Thyroid gland (tissue), 4 donors: ENCODE measurements around the gene TMEM145. TPM values are rescaled to one million over a fixed set of nuclear protein-coding genes. Genes with fewer than 3 reads are reported as not detected.

Experiments
- DNase-seq, 2 donors: peaks; one replicate each; pipeline ENCODE4 v3.0.0-alpha.2; 2019
- H3K27ac ChIP-seq, 3 donors: fragments of 200-600 bp; sonication (generic); 1 replicate in 2 of 3; 2 replicates in 1 of 3; pipeline ENCODE4 v1.5.1; 2016 to 2019; ENCODE audit warnings: mild to moderate bottlenecking in 1 of 3, moderate library complexity in 1 of 3
- H3K27me3 ChIP-seq: fragments of 200-600 bp; sonication (generic); one replicate; pipeline ENCODE4 v1.5.1; 2019
- H3K36me3 ChIP-seq, 2 donors: fragments of 200-600 bp; sonication (generic); one replicate each; pipeline ENCODE4 v1.5.1; 2016 to 2019
- H3K4me1 ChIP-seq, 2 donors: fragments of 200-600 bp; sonication (generic); one replicate each; pipeline ENCODE4 v1.5.1; 2017 to 2019
- H3K4me3 ChIP-seq, 3 donors: fragments of 200-600 bp; sonication (generic); replicated peaks in 1 of 3; 1 replicate in 2 of 3; 2 replicates in 1 of 3; pipeline ENCODE4 v1.5.1; 2016; ENCODE audit warnings: mild to moderate bottlenecking in 1 of 3
- H3K9me3 ChIP-seq: fragments of 200-600 bp; sonication (generic); one replicate; pipeline ENCODE4 v1.5.1; 2017
- POLR2A ChIP-seq, 2 donors: fragments of 450-650 bp; IDR thresholded peaks; one replicate each; pipeline ENCODE4 v1.6.1; 2017; ENCODE audit warnings: antibody characterized with exemption in 2 of 2, mild to moderate bottlenecking in 2 of 2, moderate library complexity in 1 of 2
- WGBS, 2 donors: methylation state at CpG; one replicate each; pipeline ENCODE4 v1.1.5; 2017; 5-methylcytosine and 5-hydroxymethylcytosine counted together
- intact Hi-C: fragments of 100-400 bp; cut with DNase I; formaldehyde crosslinking; loops from one replicate; pipeline ENCODE4 v1.15.1; 2023
- total RNA-seq, 4 donors: library from RNA; depleted of rRNA; stranded (reverse); fragments of >200 nt; gene quantifications; one replicate each; pipeline ENCODE4 v1.2.3, GENCODE V29; 2016
- TF ChIP-seq, protein P1 (sequence below), 6 experiments: fragments of 200-600 bp in 3 of 6; fragments of 450-650 bp in 3 of 6; sonication (generic) in 3 of 6; IDR thresholded peaks; one replicate each; pipeline ENCODE4 v1.5.1; 2016 to 2019; ENCODE audit warnings: antibody characterized with exemption in 6 of 6, mild to moderate bottlenecking in 2 of 6, inconsistent platforms in 1 of 6, moderate library complexity in 1 of 6

Gene TMEM145
- total RNA-seq, 4 donors from 2014 or later: 2.8 TPM; not detected in 3

DNA sequence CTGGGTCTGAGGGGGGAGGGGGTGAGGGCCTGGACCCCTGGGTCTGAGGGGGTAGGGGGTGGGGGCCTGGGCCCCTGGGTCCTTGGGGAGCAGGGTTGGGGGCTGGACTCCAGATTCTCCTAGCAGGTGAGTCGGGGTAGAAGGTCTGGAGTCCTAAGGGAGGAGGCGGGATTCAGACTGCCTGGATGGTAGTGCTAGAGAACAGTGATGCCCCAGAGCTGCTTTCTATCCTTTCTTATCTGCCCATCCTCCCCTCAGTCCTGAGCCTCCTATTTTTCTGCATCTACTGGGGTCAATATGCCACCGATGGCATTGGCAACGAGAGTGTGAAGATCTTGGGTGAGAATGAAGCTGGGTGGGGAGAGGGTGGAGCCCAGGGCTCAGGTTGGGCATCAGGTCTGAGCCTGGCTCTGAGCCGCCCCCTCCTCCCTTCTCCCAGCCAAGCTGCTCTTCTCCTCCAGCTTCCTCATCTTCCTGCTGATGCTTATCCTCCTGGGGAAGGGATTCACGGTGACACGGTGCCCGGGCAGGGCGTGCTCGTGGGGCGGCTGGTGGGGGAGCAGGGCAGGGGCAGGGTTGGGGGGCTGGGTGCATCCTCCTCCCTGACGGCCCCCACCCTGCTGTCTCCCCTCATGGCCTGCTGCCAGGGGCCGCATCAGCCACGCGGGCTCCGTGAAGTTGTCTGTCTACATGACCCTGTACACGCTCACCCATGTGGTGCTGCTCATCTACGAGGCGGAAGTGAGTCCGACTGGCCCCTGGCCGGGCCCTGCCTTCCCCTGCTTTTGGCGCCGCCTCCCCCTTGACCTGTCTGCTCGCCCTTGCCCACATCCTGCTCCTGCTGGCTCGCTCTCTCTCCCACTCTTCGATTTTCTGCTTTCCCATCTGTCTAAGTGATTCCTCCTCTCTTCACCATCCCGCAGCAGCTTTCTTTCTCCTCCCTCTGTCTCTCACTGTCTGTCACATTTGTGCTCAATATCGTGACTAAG is 3.4 kb downstream of the TMEM145 start:
- H3K27ac ChIP-seq: no peak overlapping the region
- no peak for DNase-seq
- 34 to 37% methylated on average over 25 to 28 of the region's 28 CpGs for WGBS, 2 donors
- H3K4me3 ChIP-seq: no peak overlapping the region
- peaks cover 5 to 10% of the 10 kb centered on the region in 2 donors for H3K4me1 ChIP-seq
- intact Hi-C loops: no loop called here
- no peaks in the 10 kb centered on the region for H3K27me3 ChIP-seq
- no peaks in the 10 kb centered on the region for H3K36me3 ChIP-seq
- H3K9me3 ChIP-seq: no peaks in the 10 kb centered on the region
- TF ChIP-seq POLR2A (IDR thresholded peaks at IDR 0.05): no peak
- TF ChIP-seq, protein P1, sequence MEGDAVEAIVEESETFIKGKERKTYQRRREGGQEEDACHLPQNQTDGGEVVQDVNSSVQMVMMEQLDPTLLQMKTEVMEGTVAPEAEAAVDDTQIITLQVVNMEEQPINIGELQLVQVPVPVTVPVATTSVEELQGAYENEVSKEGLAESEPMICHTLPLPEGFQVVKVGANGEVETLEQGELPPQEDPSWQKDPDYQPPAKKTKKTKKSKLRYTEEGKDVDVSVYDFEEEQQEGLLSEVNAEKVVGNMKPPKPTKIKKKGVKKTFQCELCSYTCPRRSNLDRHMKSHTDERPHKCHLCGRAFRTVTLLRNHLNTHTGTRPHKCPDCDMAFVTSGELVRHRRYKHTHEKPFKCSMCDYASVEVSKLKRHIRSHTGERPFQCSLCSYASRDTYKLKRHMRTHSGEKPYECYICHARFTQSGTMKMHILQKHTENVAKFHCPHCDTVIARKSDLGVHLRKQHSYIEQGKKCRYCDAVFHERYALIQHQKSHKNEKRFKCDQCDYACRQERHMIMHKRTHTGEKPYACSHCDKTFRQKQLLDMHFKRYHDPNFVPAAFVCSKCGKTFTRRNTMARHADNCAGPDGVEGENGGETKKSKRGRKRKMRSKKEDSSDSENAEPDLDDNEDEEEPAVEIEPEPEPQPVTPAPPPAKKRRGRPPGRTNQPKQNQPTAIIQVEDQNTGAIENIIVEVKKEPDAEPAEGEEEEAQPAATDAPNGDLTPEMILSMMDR (IDR thresholded peaks at IDR 0.05): no peak

DNA sequence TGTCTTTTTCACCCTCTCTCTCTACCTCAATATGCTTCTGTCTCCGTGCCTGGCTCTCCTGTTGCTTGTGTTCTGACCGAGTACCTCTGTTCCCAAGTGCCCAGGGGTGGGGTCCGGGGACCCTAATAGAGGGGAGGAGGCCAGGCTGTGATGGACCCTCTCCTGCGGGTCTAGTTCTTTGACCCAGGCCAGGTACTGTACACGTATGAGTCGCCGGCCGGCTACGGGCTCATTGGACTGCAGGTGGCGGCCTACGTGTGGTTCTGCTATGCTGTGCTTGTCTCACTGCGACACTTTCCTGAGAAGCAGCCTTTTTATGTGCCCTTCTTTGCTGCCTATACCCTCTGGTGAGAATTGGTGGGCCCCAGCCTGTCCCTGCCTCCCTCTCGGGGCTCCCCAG is 4.4 kb downstream of the TMEM145 start:
- Histone ChIP-seq H3K36me3 (no peaks in the 10 kb centered on the region), H3K4me3 (no peak overlapping the region), H3K4me1 (peaks cover 5 to 10% of the 10 kb centered on the region in 2 donors), H3K9me3 (no peaks in the 10 kb centered on the region), H3K27me3 (no peaks in the 10 kb centered on the region), H3K27ac (no peak overlapping the region)
- DNase-seq: no peak
- intact Hi-C loops: no loop called here
- TF ChIP-seq, protein P1 (IDR thresholded peaks at IDR 0.05): no peak
- no peak for TF ChIP-seq POLR2A (IDR thresholded peaks at IDR 0.05)
- 94 to 95% methylated on average over 12 to 13 of the region's 13 CpGs for WGBS, 2 donors

DNA sequence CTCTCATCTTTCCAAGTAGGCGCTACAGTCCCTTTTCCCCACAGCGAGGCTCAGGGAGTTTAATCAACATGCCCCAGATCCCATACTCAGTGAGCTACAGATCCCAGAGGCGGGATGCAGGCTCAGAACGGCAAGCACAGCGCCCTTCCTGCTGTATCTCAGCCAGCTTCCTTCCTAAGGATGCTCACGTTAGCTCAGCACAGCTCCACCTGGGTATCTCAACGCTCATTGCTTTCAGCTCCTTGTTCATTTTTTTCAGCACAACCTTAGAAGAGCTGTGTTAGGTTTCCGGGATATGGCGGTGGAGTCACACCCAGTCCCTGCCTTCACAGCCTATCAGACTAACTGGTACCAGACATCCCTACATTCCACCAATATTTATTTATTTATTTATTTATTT is 9.2 kb downstream of the TMEM145 start:
- Histone ChIP-seq H3K27ac (no peak overlapping the region), H3K4me3 (no peak overlapping the region), H3K4me1 (peaks cover 20 to 30% of the 10 kb centered on the region in 2 donors), H3K9me3 (no peaks in the 10 kb centered on the region), H3K27me3 (peaks cover 13% of the 10 kb centered on the region), H3K36me3 (no peaks in the 10 kb centered on the region)
- intact Hi-C loops: loop anchor here (5.0 kb wide), 1 partner anchor 190 kb away; the partner anchor contains the start of gene POU2F2
- WGBS, 2 donors: 55 to 69% methylated on average over 9 of the region's 9 CpGs
- TF ChIP-seq POLR2A (IDR thresholded peaks at IDR 0.05): no peak
- TF ChIP-seq, protein P1 (IDR thresholded peaks at IDR 0.05): no peak
- no peak for DNase-seq

DNA sequence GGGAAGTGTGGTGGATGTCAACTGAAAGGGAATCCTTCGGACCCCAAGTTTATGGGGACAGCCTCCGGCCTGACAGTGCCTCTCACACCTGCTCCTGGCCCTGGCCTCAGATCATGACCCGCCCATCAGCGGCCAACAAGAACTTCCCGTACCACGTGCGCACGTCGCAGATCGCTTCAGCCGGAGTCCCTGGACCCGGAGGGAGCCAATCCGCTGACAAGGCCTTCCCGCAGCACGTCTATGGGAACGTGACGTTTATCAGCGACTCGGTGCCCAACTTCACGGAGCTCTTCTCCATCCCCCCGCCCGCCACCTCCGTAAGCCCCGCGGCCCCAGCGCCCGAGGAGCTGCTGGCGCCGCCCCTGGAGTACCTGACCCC is 10.4 kb downstream of the TMEM145 start:
- intact Hi-C loops: loop anchor here (5.0 kb wide), 1 partner anchor 191 kb away; the partner anchor contains the start of gene POU2F2
- Histone ChIP-seq H3K36me3 (no peaks in the 10 kb centered on the region), H3K27ac (no peak overlapping the region), H3K4me3 (no peak overlapping the region), H3K4me1 (peaks cover 25 to 33% of the 10 kb centered on the region in 2 donors), H3K9me3 (no peaks in the 10 kb centered on the region), H3K27me3 (peaks cover 13% of the 10 kb centered on the region)
- peak in 1 of 2 donors; percentile 15 for DNase-seq
- WGBS, 2 donors: 12 to 24% methylated on average over 22 to 26 of the region's 29 CpGs
- TF ChIP-seq POLR2A (IDR thresholded peaks at IDR 0.05): no peak
- TF ChIP-seq, protein P1 (IDR thresholded peaks at IDR 0.05): no peak
